Endothelial cell (in vitro differentiated cells): Measurements from ENCODE around the gene CHCHD6. TPM values are rescaled to one million over a fixed set of nuclear protein-coding genes. Genes with fewer than 3 reads are reported as not detected.

ENCODE experiments used
- DNase-seq: peaks from one replicate; pipeline ENCODE4 v3.0.0; 2021; ENCODE audit warnings: low spot score
- H3K27ac Mint-ChIP-seq: one replicate; pipeline ENCODE4 v1.8.0; 2021; ENCODE audit warnings: mixed read lengths, inconsistent platforms; ENCODE audit not compliant: unreplicated experiment
- H3K27me3 Mint-ChIP-seq: one replicate; pipeline ENCODE4 v1.8.0; 2021; ENCODE audit warnings: mild to moderate bottlenecking, moderate library complexity, mixed read lengths, inconsistent platforms; ENCODE audit not compliant: unreplicated experiment
- H3K36me3 Mint-ChIP-seq: one replicate; pipeline ENCODE4 v1.8.0; 2021; ENCODE audit warnings: mild to moderate bottlenecking, low read depth, mixed read lengths, inconsistent platforms; ENCODE audit not compliant: unreplicated experiment
- H3K4me1 Mint-ChIP-seq: one replicate; pipeline ENCODE4 v1.8.0; 2021; ENCODE audit warnings: mild to moderate bottlenecking, mixed read lengths, inconsistent platforms; ENCODE audit not compliant: unreplicated experiment
- H3K4me3 Mint-ChIP-seq: one replicate; pipeline ENCODE4 v1.8.0; 2021; ENCODE audit warnings: mild to moderate bottlenecking, mixed read lengths, inconsistent platforms; ENCODE audit not compliant: unreplicated experiment
- H3K9me3 Mint-ChIP-seq: one replicate; pipeline ENCODE4 v1.8.0; 2021; ENCODE audit warnings: mixed read lengths, inconsistent platforms; ENCODE audit not compliant: unreplicated experiment
- CTCF ChIP-seq: fragments of 200-600 bp; sonication (generic); IDR thresholded peaks from one replicate; pipeline ENCODE4 v1.5.0; 2021; ENCODE audit warnings: antibody characterized with exemption; ENCODE audit not compliant: unreplicated experiment
- total RNA-seq: library from RNA; stranded (reverse); fragmentation: NEBNext Ultra II Directional; extraction: Animal tissue kit (Norgen Biotek cat#: 25700); gene quantifications from one replicate; pipeline ENCODE4 v1.2.1, GENCODE V29; 2021; ENCODE audit not compliant: unreplicated experiment

Gene CHCHD6
- total RNA-seq, 1 donor from 2014 or later = 9.2 TPM

GRCh38 chr3:126925411-126926171 is 221.6 kb downstream of the CHCHD6 start:
- peaks cover 3% of the 10 kb centered on the region for H3K36me3 Mint-ChIP-seq
- no peak for DNase-seq
- H3K27me3 Mint-ChIP-seq = peaks cover 7% of the 10 kb centered on the region
- TF ChIP-seq CTCF = no peak
- H3K9me3 Mint-ChIP-seq = no peaks in the 10 kb centered on the region
- no peak overlapping the region for H3K27ac Mint-ChIP-seq
- H3K4me1 Mint-ChIP-seq = peaks cover 38% of the 10 kb centered on the region
- no peak overlapping the region for H3K4me3 Mint-ChIP-seq

- Mint-ChIP-seq H3K27me3 (peaks cover 7% of the 10 kb centered on the region), H3K27ac (no peak overlapping the region), H3K36me3 (peaks cover 3% of the 10 kb centered on the region), H3K4me1 (peaks cover 33% of the 10 kb centered on the region), H3K4me3 (no peak overlapping the region), H3K9me3 (no peaks in the 10 kb centered on the region)
- TF ChIP-seq CTCF = no peak
- no peak for DNase-seq
Observed at GRCh38 chr3:126926684-126927400, 222.8 kb downstream of the CHCHD6 start.

GRCh38 chr3:126927401-126927750 is 223.3 kb downstream of the CHCHD6 start:
- Mint-ChIP-seq H3K4me3 (no peak overlapping the region), H3K36me3 (peaks cover 3% of the 10 kb centered on the region), H3K4me1 (peaks cover 38% of the 10 kb centered on the region), H3K27me3 (peaks cover 7% of the 10 kb centered on the region), H3K27ac (no peak overlapping the region), H3K9me3 (no peaks in the 10 kb centered on the region)
- no peak for TF ChIP-seq CTCF
- no peak for DNase-seq

- TF ChIP-seq CTCF = no peak
- Mint-ChIP-seq H3K4me3 (no peak overlapping the region), H3K27ac (no peak overlapping the region), H3K9me3 (no peaks in the 10 kb centered on the region), H3K4me1 (peaks cover 39% of the 10 kb centered on the region), H3K36me3 (peaks cover 3% of the 10 kb centered on the region), H3K27me3 (peaks cover 7% of the 10 kb centered on the region)
- no peak for DNase-seq
Observed at GRCh38 chr3:126927846-126928245, 223.8 kb downstream of the CHCHD6 start.

GRCh38 chr3:126928921-126929474 is 225.0 kb downstream of the CHCHD6 start:
- Mint-ChIP-seq H3K4me3 (no peak overlapping the region), H3K4me1 (peaks cover 41% of the 10 kb centered on the region), H3K27ac (no peak overlapping the region), H3K9me3 (no peaks in the 10 kb centered on the region), H3K27me3 (peaks cover 9% of the 10 kb centered on the region), H3K36me3 (peaks cover 3% of the 10 kb centered on the region)
- DNase-seq = no peak
- TF ChIP-seq CTCF = no peak
